ENCODE data around the gene SRRM4. TPM values are rescaled to one million over a fixed set of nuclear protein-coding genes. Genes with fewer than 3 reads are reported as not detected.
A peak's percentile ranks its signal among the peaks of the same experiment; 100 is the strongest.

Gene SRRM4
- total RNA-seq, 1 experiment from 2014 or later = not detected

- no peak for DNase-seq
- H3K9me2 ChIP-seq (ENCODE audit: insufficient read depth) = no peaks in the 10 kb centered on the region
- H3K36me3 ChIP-seq (ENCODE audit: low read depth) = no peaks in the 10 kb centered on the region
- no peak for TF ChIP-seq EZH2 (IDR thresholded peaks at IDR 0.05; ENCODE audit: low read depth)
- TF ChIP-seq, protein P1, sequence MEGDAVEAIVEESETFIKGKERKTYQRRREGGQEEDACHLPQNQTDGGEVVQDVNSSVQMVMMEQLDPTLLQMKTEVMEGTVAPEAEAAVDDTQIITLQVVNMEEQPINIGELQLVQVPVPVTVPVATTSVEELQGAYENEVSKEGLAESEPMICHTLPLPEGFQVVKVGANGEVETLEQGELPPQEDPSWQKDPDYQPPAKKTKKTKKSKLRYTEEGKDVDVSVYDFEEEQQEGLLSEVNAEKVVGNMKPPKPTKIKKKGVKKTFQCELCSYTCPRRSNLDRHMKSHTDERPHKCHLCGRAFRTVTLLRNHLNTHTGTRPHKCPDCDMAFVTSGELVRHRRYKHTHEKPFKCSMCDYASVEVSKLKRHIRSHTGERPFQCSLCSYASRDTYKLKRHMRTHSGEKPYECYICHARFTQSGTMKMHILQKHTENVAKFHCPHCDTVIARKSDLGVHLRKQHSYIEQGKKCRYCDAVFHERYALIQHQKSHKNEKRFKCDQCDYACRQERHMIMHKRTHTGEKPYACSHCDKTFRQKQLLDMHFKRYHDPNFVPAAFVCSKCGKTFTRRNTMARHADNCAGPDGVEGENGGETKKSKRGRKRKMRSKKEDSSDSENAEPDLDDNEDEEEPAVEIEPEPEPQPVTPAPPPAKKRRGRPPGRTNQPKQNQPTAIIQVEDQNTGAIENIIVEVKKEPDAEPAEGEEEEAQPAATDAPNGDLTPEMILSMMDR (conservative IDR thresholded peaks at IDR 0.05) = no peak
- H3K27ac ChIP-seq = no peak overlapping the region
- H4K20me1 ChIP-seq (ENCODE audit: insufficient read depth) = no peaks in the 10 kb centered on the region
- no peak overlapping the region for H2AFZ ChIP-seq
- ChIA-PET POLR2A (ENCODE audit: unreplicated experiment) (no interaction called here), CTCF (interaction anchor here (0.6 kb wide), 1 partner anchor 620 kb away, joined by 4 read pairs; no protein-coding TSS in a partner anchor)
- no peak overlapping the region for H3K4me3 ChIP-seq
- intact Hi-C loops (cut with micrococcal nuclease; ENCODE audit: unreplicated experiment) = no loop called here
- BruUV-seq (replicated peaks) = no TSS peak
- no peak overlapping the region for H3K4me2 ChIP-seq
- no peaks in the 10 kb centered on the region for H3K9me3 ChIP-seq (ENCODE audit: insufficient read depth, low read depth)
- no peaks in the 10 kb centered on the region for H3F3A ChIP-seq (ENCODE audit: insufficient read depth, low read depth)
- H3K27me3 ChIP-seq (ENCODE audit: insufficient read depth, low read depth) = no peaks in the 10 kb centered on the region
- H3K4me1 ChIP-seq (replicated peaks; ENCODE audit: insufficient read depth) = no peaks in the 10 kb centered on the region
- no peaks in the 10 kb centered on the region for H3K79me2 ChIP-seq (ENCODE audit: low read depth)
Observed at GRCh38 chr12:119159844-119160243, 178.5 kb downstream of the SRRM4 start.

- no TSS peak for BruUV-seq (replicated peaks)
- H3K4me1 ChIP-seq (replicated peaks; ENCODE audit: insufficient read depth) = peaks cover 25% of the 10 kb centered on the region
- POLR2A ChIA-PET (ENCODE audit: unreplicated experiment) = no interaction called here
Observed at GRCh38 chr12:119167902-119168301, 186.6 kb downstream of the SRRM4 start.

DNA sequence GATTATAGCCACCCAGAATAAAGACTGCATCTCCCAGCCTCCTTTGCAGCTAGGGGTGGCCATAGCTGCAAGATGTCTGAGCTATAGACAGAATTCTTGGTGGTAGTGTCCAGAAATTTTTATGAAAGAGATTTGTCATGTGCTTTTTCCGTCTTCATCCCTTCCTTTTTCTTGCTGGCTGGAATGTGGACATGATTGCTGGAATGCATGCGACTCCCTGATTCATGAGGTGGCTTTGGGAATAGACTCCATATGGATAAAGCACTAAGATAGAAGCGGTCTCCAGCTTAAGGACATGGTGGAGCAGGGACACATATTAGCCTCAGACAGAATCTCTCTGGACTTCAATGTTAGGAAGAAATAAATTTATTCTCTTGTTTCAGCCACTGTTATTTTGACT is 187.4 kb downstream of the SRRM4 start:
- Histone ChIP-seq H3K4me2 (peak overlapping the region; percentile 12), H3K36me3 (ENCODE audit: low read depth) (no peaks in the 10 kb centered on the region), H3K27me3 (ENCODE audit: insufficient read depth, low read depth) (no peaks in the 10 kb centered on the region), H3F3A (ENCODE audit: insufficient read depth, low read depth) (peaks cover 8% of the 10 kb centered on the region; the same call in 1 of the 2 replicates), H3K9me3 (ENCODE audit: insufficient read depth, low read depth) (no peaks in the 10 kb centered on the region), H4K20me1 (ENCODE audit: insufficient read depth) (no peaks in the 10 kb centered on the region), H2AFZ (no peak overlapping the region), H3K4me3 (no peak overlapping the region), H3K27ac (no peak overlapping the region), H3K4me1 (replicated peaks; ENCODE audit: insufficient read depth) (peaks cover 25% of the 10 kb centered on the region), H3K79me2 (ENCODE audit: low read depth) (no peaks in the 10 kb centered on the region), H3K9me2 (ENCODE audit: insufficient read depth) (no peaks in the 10 kb centered on the region)
- BruUV-seq (replicated peaks) = no TSS peak
- no peak for TF ChIP-seq EZH2 (IDR thresholded peaks at IDR 0.05; ENCODE audit: low read depth)
- TF ChIP-seq, protein P1 (conservative IDR thresholded peaks at IDR 0.05) = no peak
- no peak for DNase-seq
- ChIA-PET CTCF (no interaction called here), POLR2A (ENCODE audit: unreplicated experiment) (no interaction called here)
- intact Hi-C loops (cut with micrococcal nuclease; ENCODE audit: unreplicated experiment) = loop anchor here (5.0 kb wide), 1 partner anchor 489 kb away; no protein-coding TSS in a partner anchor

More at GRCh38 chr12:119167902-119168301, 186.6 kb downstream of the SRRM4 start:
- TF ChIP-seq, protein P1 (conservative IDR thresholded peaks at IDR 0.05) = no peak
- no peak for TF ChIP-seq EZH2 (IDR thresholded peaks at IDR 0.05; ENCODE audit: low read depth)
- Histone ChIP-seq H3K9me3 (ENCODE audit: insufficient read depth, low read depth) (no peaks in the 10 kb centered on the region), H3K27ac (no peak overlapping the region), H3K79me2 (ENCODE audit: low read depth) (no peaks in the 10 kb centered on the region), H4K20me1 (ENCODE audit: insufficient read depth) (no peaks in the 10 kb centered on the region), H2AFZ (no peak overlapping the region), H3F3A (ENCODE audit: insufficient read depth, low read depth) (peaks cover 8% of the 10 kb centered on the region; the same call in 1 of the 2 replicates), H3K9me2 (ENCODE audit: insufficient read depth) (no peaks in the 10 kb centered on the region), H3K4me3 (no peak overlapping the region), H3K36me3 (ENCODE audit: low read depth) (no peaks in the 10 kb centered on the region), H3K4me2 (no peak overlapping the region), H3K27me3 (ENCODE audit: insufficient read depth, low read depth) (no peaks in the 10 kb centered on the region)
- DNase-seq = peak in 1 of 2 experiments; percentile 42
- CTCF ChIA-PET = interaction anchor here (0.7 kb wide), 1 partner anchor 107 kb away, joined by 3 read pairs; no protein-coding TSS in a partner anchor
- intact Hi-C loops (cut with micrococcal nuclease; ENCODE audit: unreplicated experiment) = loop anchor here (5.0 kb wide), 1 partner anchor 489 kb away; no protein-coding TSS in a partner anchor

Measured in PC-9 (cell line).